GM23338 (cell line): Measurements from ENCODE around the gene SMOC2.

ENCODE experiments used
- CREB1 ChIP-seq: fragments of 250-450 bp; sonication (Bioruptor Pico); IDR thresholded peaks from 2 replicates; pipeline ENCODE4 v1.5.0; 2020; ENCODE audit warnings: low read depth, mild to moderate bottlenecking, moderate library complexity
- CTCF ChIP-seq, 2 experiments: fragments of 200-600 bp in 1 of 2; sonication (generic) in 1 of 2; conservative IDR thresholded peaks; 2 replicates each; pipeline versions ENCODE4 v1.5.1 to v1.6.1; 2016 to 2017; ENCODE audit warnings: antibody characterized with exemption in 2 of 2, low read depth in 2 of 2, mild to moderate bottlenecking in 2 of 2, moderate library complexity in 1 of 2
- ETS1 ChIP-seq: IDR thresholded peaks from 2 replicates; pipeline ENCODE4 v1.6.1; 2016; ENCODE audit warnings: antibody characterized with exemption
- EZH2 ChIP-seq: fragments of 200-600 bp; sonication (generic); IDR thresholded peaks from one replicate; pipeline ENCODE4 v1.8.0; 2017; ENCODE audit warnings: antibody characterized with exemption, mild to moderate bottlenecking, low read depth; ENCODE audit not compliant: unreplicated experiment
- EZH2phosphoT487 ChIP-seq: fragments of 200-600 bp; sonication (generic); IDR thresholded peaks from one replicate; pipeline ENCODE4 v1.8.1; 2018; ENCODE audit warnings: antibody characterized with exemption; ENCODE audit not compliant: unreplicated experiment
- JUNB ChIP-seq: IDR thresholded peaks from one replicate; pipeline ENCODE4 v1.6.1; 2016; ENCODE audit warnings: antibody characterized with exemption; ENCODE audit not compliant: unreplicated experiment
- POLR2AphosphoS5 ChIP-seq: IDR thresholded peaks from 2 replicates; pipeline ENCODE4 v1.6.1; 2016; ENCODE audit warnings: antibody characterized with exemption, low read depth
- REST ChIP-seq: IDR thresholded peaks from one replicate; pipeline ENCODE4 v1.6.1; 2018; ENCODE audit warnings: antibody characterized with exemption; ENCODE audit not compliant: unreplicated experiment
- ZNF331 ChIP-seq: fragments of 250-450 bp; sonication (Bioruptor Pico); IDR thresholded peaks from 2 replicates; pipeline ENCODE4 v1.5.0; 2020; ENCODE audit warnings: low read depth, mild to moderate bottlenecking, moderate library complexity

- TF ChIP-seq CTCF (conservative IDR thresholded peaks at IDR 0.05; ENCODE audit: low read depth in 2 of 2), result no peak
- TF ChIP-seq EZH2phosphoT487, result no peak
- no peak for TF ChIP-seq EZH2
- no peak for TF ChIP-seq ETS1
- TF ChIP-seq POLR2AphosphoS5, result no peak
- no peak for TF ChIP-seq REST
- TF ChIP-seq ZNF331, result no peak
- no peak for TF ChIP-seq JUNB
- TF ChIP-seq CREB1, result no peak
Observed at GRCh38 chr6:168428863-168429262, 12.1 kb upstream of the SMOC2 start.
